GM12892 (cell line): ENCODE data around the gene MUS81.

Experiments
- POLR2A ChIP-seq: IDR thresholded peaks from 2 replicates; pipeline ENCODE4 v1.6.1; 2011; ENCODE audit warnings: low read depth, low read length, control low read depth
- POLR2AphosphoS5 ChIP-seq: IDR thresholded peaks from 2 replicates; pipeline ENCODE4 v1.6.1; 2011; ENCODE audit warnings: low read depth, low read length, control low read depth
- TAF1 ChIP-seq: IDR thresholded peaks from 2 replicates; pipeline ENCODE4 v1.6.1; 2011; ENCODE audit warnings: low read depth, mild to moderate bottlenecking, control low read depth, low read length, borderline replicate concordance

DNA sequence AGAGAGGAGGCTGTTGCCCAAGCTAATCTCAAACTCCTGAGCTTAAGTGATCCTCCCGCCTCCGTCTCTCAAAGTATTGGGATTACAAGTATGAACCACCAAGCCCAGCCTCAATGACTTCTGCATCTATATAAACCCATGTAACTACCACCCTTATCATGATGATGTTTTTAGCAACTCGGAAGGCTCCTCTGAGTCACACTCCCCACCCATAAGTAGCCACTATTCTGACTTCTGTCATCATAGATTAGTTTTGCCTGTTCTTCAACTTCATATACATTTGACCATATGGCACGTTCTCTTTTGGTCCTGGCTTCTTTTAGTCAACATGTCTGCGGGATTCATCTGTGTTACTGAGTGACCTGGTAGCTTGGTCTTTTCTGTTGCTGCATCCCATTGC, 46.4 kb downstream of the MUS81 start:
- no peak for TF ChIP-seq TAF1
- TF ChIP-seq POLR2A, result no peak
- no peak for TF ChIP-seq POLR2AphosphoS5
